Stomach (tissue), 9 donors: Measurements from ENCODE around the gene ANKFY1. TPM values are rescaled to one million over a fixed set of nuclear protein-coding genes. Genes with fewer than 3 reads are reported as not detected.

ENCODE experiments used
- DNase-seq, 2 donors: peaks; one replicate each; pipeline versions ENCODE4 v3.0.0 to v3.0.0-alpha.2; 2013 to 2019
- H3K27ac ChIP-seq, 5 donors: fragments of 200-600 bp in 4 of 5; sonication (generic) in 4 of 5; one replicate each; pipeline ENCODE4 v1.5.1; 2013 to 2019; ENCODE audit warnings: mild to moderate bottlenecking in 1 of 5, moderate library complexity in 1 of 5
- H3K27me3 ChIP-seq, 3 donors: fragments of 200-600 bp; sonication (generic); one replicate each; pipeline ENCODE4 v1.5.1; 2017 to 2019; ENCODE audit warnings: mixed run types in 1 of 3
- H3K36me3 ChIP-seq, 4 donors: fragments of 200-600 bp; sonication (generic); 1 replicate in 3 of 4; 2 replicates in 1 of 4; pipeline ENCODE4 v1.5.1; 2016 to 2019
- H3K4me1 ChIP-seq, 4 donors: fragments of 200-600 bp; sonication (generic); one replicate each; pipeline ENCODE4 v1.5.1; 2016 to 2019
- H3K4me3 ChIP-seq, 4 donors: fragments of 200-600 bp; sonication (generic) in 3 of 4; one replicate each; pipeline ENCODE4 v1.5.1; 2016 to 2019; ENCODE audit warnings: mild to moderate bottlenecking in 1 of 4
- H3K9me3 ChIP-seq, 4 donors: fragments of 200-600 bp; sonication (generic); one replicate each; pipeline ENCODE4 v1.5.1; 2016 to 2019
- CTCF ChIP-seq, 7 experiments: fragments of 450-650 bp in 4 of 7; fragments of 200-600 bp in 3 of 7; sonication (generic) in 3 of 7; IDR thresholded peaks; one replicate each; pipeline ENCODE4 v1.5.1; 2016 to 2019; ENCODE audit warnings: antibody characterized with exemption in 7 of 7, control low read depth in 2 of 7, mild to moderate bottlenecking in 1 of 7
- EP300 ChIP-seq: sonication (generic); formaldehyde crosslinking; IDR thresholded peaks from one replicate; pipeline ENCODE4 v1.6.1; 2017; ENCODE audit warnings: antibody characterized with exemption
- POLR2A ChIP-seq, 4 donors: fragments of 450-650 bp; IDR thresholded peaks; one replicate each; pipeline ENCODE4 v1.6.1; 2016; ENCODE audit warnings: antibody characterized with exemption in 4 of 4, control low read depth in 2 of 4, mild to moderate bottlenecking in 1 of 4, moderate library complexity in 1 of 4
- POLR2AphosphoS5 ChIP-seq, 3 donors: sonication (generic); formaldehyde crosslinking; IDR thresholded peaks; one replicate each; pipeline ENCODE4 v1.6.1; 2016; ENCODE audit warnings: antibody characterized with exemption in 3 of 3
- WGBS, 5 donors: extraction: QIAGEN DNeasy Blood & Tissue Kit in 3 of 5; methylation state at CpG; one replicate each; pipeline versions ENCODE4 v1.1.5 to v1.1.7; 2013 to 2018; 5-methylcytosine and 5-hydroxymethylcytosine counted together
- intact Hi-C: fragments of 100-400 bp; cut with DNase I; formaldehyde crosslinking; loops from one replicate; pipeline ENCODE4 v1.15.1; 2023; ENCODE audit warnings: low total_unique reads
- polyA plus RNA-seq, 3 donors: library from polyadenylated mRNA; stranded (reverse); fragments of 200-250 nt; gene quantifications; one replicate each; pipeline ENCODE4 v1.2.3, GENCODE V29; 2013
- total RNA-seq, 5 donors: library from RNA; depleted of rRNA; stranded (reverse); fragments of >200 nt; gene quantifications; one replicate each; pipeline versions ENCODE4 v1.1.0 to v1.2.3, GENCODE V29; 2014 to 2016
- donor health status: healthy with polysubstance abuse.
- donor health status: Bipolar disorder and iron deficiency.
- donor health status: healthy.

ANKFY1 gene
- total and polyA plus RNA-seq, 8 donors, result 6.4 to 61.0 (median 39.2) TPM

GRCh38 chr17:4175921-4176807 lies 87.6 kb downstream of the ANKFY1 start:
- WGBS, 5 donors, result 71 to 78% (median 75%) methylated on average over 25 of the region's 25 CpGs

GRCh38 chr17:4174556-4174955 lies 89.2 kb downstream of the ANKFY1 start:
- no peaks in the 10 kb centered on the region for H3K9me3 ChIP-seq
- peaks cover 96 to 100% (median 100%) of the 10 kb centered on the region in 4 donors for H3K36me3 ChIP-seq
- H3K4me1 ChIP-seq, result peaks cover 0 to 6% (median 0%) of the 10 kb centered on the region in 4 donors
- TF ChIP-seq POLR2A (IDR thresholded peaks at IDR 0.05), result no peak
- TF ChIP-seq POLR2AphosphoS5 (IDR thresholded peaks at IDR 0.05), result no peak
- TF ChIP-seq EP300, result no peak
- no peak for TF ChIP-seq CTCF (IDR thresholded peaks at IDR 0.05)
- 84 to 91% (median 86%) methylated on average over 3 of the region's 3 CpGs for WGBS, 5 donors
- no peak overlapping the region for H3K27ac ChIP-seq
- H3K27me3 ChIP-seq, result no peaks in the 10 kb centered on the region
- intact Hi-C loops, result no loop called here
- no peak overlapping the region for H3K4me3 ChIP-seq
- DNase-seq, result no peak

More at GRCh38 chr17:4175921-4176807, 87.6 kb downstream of the ANKFY1 start:
- TF ChIP-seq POLR2AphosphoS5 (IDR thresholded peaks at IDR 0.05) (no peak), EP300 (no peak), POLR2A (IDR thresholded peaks at IDR 0.05) (no peak), CTCF (IDR thresholded peaks at IDR 0.05) (no peak)
- Histone ChIP-seq H3K4me1 (peaks cover 0 to 6% (median 0%) of the 10 kb centered on the region in 4 donors), H3K27me3 (no peaks in the 10 kb centered on the region), H3K27ac (peak overlapping the region in 1 of 5 donors; percentile 23), H3K4me3 (no peak overlapping the region), H3K36me3 (peaks cover 91 to 100% (median 100%) of the 10 kb centered on the region in 4 donors), H3K9me3 (no peaks in the 10 kb centered on the region)
- intact Hi-C loops, result no loop called here
- peak in 1 of 2 donors; percentile 30 for DNase-seq

- WGBS, 5 donors, result 92 to 98% (median 95%) methylated on average over 7 of the region's 7 CpGs
- DNase-seq, result no peak
- peaks cover 0 to 6% (median 0%) of the 10 kb centered on the region in 4 donors for H3K4me1 ChIP-seq
- H3K4me3 ChIP-seq, result no peak overlapping the region
- peaks cover 96 to 100% (median 100%) of the 10 kb centered on the region in 4 donors for H3K36me3 ChIP-seq
- no peak overlapping the region for H3K27ac ChIP-seq
- intact Hi-C loops, result no loop called here
- H3K9me3 ChIP-seq, result no peaks in the 10 kb centered on the region
- no peaks in the 10 kb centered on the region for H3K27me3 ChIP-seq
- TF ChIP-seq CTCF (IDR thresholded peaks at IDR 0.05) (no peak), POLR2A (IDR thresholded peaks at IDR 0.05) (no peak), EP300 (no peak), POLR2AphosphoS5 (IDR thresholded peaks at IDR 0.05) (no peak)
Measured at GRCh38 chr17:4173781-4174180, 90.0 kb downstream of the ANKFY1 start.

GRCh38 chr17:4172356-4172755 lies 91.4 kb downstream of the ANKFY1 start:
- intact Hi-C loops, result no loop called here
- H3K27me3 ChIP-seq, result no peaks in the 10 kb centered on the region
- peaks cover 96 to 100% (median 100%) of the 10 kb centered on the region in 4 donors for H3K36me3 ChIP-seq
- no peaks in the 10 kb centered on the region for H3K9me3 ChIP-seq
- no peak for TF ChIP-seq POLR2AphosphoS5 (IDR thresholded peaks at IDR 0.05)
- TF ChIP-seq CTCF (IDR thresholded peaks at IDR 0.05), result no peak
- TF ChIP-seq EP300, result no peak
- no peak for TF ChIP-seq POLR2A (IDR thresholded peaks at IDR 0.05)
- WGBS, 5 donors, result 87 to 96% (median 92%) methylated on average over 12 of the region's 12 CpGs
- peaks cover 0 to 6% (median 0%) of the 10 kb centered on the region in 4 donors for H3K4me1 ChIP-seq
- H3K27ac ChIP-seq, result no peak overlapping the region
- H3K4me3 ChIP-seq, result no peak overlapping the region
- DNase-seq, result no peak
